ENCODE data around the gene ADGRB2.

Gene ADGRB2

GRCh38 chr1:31702836-31703404 is 61.2 kb downstream of the ADGRB2 start:
- DNase-seq (ENCODE audit: low spot score) = no peak

- peak; percentile 88 for DNase-seq (ENCODE audit: low spot score)
Observed at GRCh38 chr1:31701091-31701736, 62.9 kb downstream of the ADGRB2 start.

GRCh38 chr1:31700468-31701090 is 63.6 kb downstream of the ADGRB2 start:
- DNase-seq (ENCODE audit: low spot score) = no peak

- DNase-seq (ENCODE audit: low spot score) = no peak
Observed at GRCh38 chr1:31699341-31699891, 64.7 kb downstream of the ADGRB2 start.

GRCh38 chr1:31697369-31697984 is 66.7 kb downstream of the ADGRB2 start:
- no peak for DNase-seq (ENCODE audit: low spot score)

GRCh38 chr1:31696242-31696641 is 67.9 kb downstream of the ADGRB2 start:
- DNase-seq (ENCODE audit: low spot score) = no peak

- DNase-seq (ENCODE audit: low spot score) = no peak
Observed at GRCh38 chr1:31695327-31695726, 68.8 kb downstream of the ADGRB2 start.

- DNase-seq (ENCODE audit: low spot score) = no peak
Observed at GRCh38 chr1:31694964-31695313, 69.2 kb downstream of the ADGRB2 start.

- DNase-seq (ENCODE audit: low spot score) = no peak
Observed at GRCh38 chr1:31694069-31694963, 69.8 kb downstream of the ADGRB2 start.

- DNase-seq (ENCODE audit: low spot score) = no peak
Observed at GRCh38 chr1:31693231-31693630, 70.9 kb downstream of the ADGRB2 start.

- no peak for DNase-seq (ENCODE audit: low spot score)
Observed at GRCh38 chr1:31691951-31692350, 72.2 kb downstream of the ADGRB2 start.

GRCh38 chr1:31691446-31691845 is 72.7 kb downstream of the ADGRB2 start:
- no peak for DNase-seq (ENCODE audit: low spot score)

- DNase-seq (ENCODE audit: low spot score) = no peak
Observed at GRCh38 chr1:31690921-31691320, 73.2 kb downstream of the ADGRB2 start.

- peak; percentile 95 for DNase-seq (ENCODE audit: low spot score)
Observed at GRCh38 chr1:31689854-31690253, 74.3 kb downstream of the ADGRB2 start.

GRCh38 chr1:31689379-31689778 is 74.8 kb downstream of the ADGRB2 start:
- no peak for DNase-seq (ENCODE audit: low spot score)

- no peak for DNase-seq (ENCODE audit: low spot score)
Observed at GRCh38 chr1:31688233-31688918, 75.8 kb downstream of the ADGRB2 start.

GRCh38 chr1:31687601-31688000 is 76.5 kb downstream of the ADGRB2 start:
- DNase-seq (ENCODE audit: low spot score) = no peak

GRCh38 chr1:31685795-31686194 is 78.3 kb downstream of the ADGRB2 start:
- no peak for DNase-seq (ENCODE audit: low spot score)

GRCh38 chr1:31683997-31684396 is 80.1 kb downstream of the ADGRB2 start:
- no peak for DNase-seq (ENCODE audit: low spot score)

GRCh38 chr1:31681415-31681814 is 82.7 kb downstream of the ADGRB2 start:
- DNase-seq (ENCODE audit: low spot score) = no peak

- no peak for DNase-seq (ENCODE audit: low spot score)
Observed at GRCh38 chr1:31679676-31680230, 84.4 kb downstream of the ADGRB2 start.
